ENCODE results near the gene MBD5. TPM values are rescaled to one million over a fixed set of nuclear protein-coding genes. Genes with fewer than 3 reads are reported as not detected.

Gene MBD5
- total RNA-seq, 2 donors from 2014 or later, result 20.8 to 33.5 TPM

DNA sequence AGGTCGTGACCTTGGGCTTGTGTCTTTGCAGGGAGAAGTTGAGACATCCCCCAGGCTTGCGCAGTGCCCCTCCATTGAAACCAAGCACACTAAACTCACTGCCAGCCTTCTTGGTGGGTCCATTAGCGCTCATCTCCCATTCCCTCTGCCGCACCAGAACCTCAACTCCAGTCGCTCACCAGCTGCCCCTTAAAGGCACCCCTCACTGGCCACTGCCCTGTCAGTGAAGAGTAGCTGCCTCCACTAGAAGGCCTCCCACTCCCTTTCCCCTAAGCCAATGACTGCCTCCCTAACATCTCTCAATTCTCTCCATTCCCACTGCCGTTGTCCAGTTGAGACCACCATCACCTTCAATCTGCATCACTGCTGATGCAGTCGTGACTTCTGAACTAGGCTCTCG lies 508.9 kb downstream of the MBD5 start:
- Histone ChIP-seq H3K27ac (no peak overlapping the region), H3K27me3 (no peaks in the 10 kb centered on the region), H3K36me3 (replicated peaks in 1 of 2; ENCODE audit: insufficient read depth in 1 of 2, low read depth in 2 of 2) (no peaks in the 10 kb centered on the region), H3K4me1 (no peaks in the 10 kb centered on the region), H3K9me3 (no peaks in the 10 kb centered on the region), H3K4me3 (no peak overlapping the region)
- DNase-seq (no peak), ATAC-seq (no peak)
- TF ChIP-seq, protein P1, sequence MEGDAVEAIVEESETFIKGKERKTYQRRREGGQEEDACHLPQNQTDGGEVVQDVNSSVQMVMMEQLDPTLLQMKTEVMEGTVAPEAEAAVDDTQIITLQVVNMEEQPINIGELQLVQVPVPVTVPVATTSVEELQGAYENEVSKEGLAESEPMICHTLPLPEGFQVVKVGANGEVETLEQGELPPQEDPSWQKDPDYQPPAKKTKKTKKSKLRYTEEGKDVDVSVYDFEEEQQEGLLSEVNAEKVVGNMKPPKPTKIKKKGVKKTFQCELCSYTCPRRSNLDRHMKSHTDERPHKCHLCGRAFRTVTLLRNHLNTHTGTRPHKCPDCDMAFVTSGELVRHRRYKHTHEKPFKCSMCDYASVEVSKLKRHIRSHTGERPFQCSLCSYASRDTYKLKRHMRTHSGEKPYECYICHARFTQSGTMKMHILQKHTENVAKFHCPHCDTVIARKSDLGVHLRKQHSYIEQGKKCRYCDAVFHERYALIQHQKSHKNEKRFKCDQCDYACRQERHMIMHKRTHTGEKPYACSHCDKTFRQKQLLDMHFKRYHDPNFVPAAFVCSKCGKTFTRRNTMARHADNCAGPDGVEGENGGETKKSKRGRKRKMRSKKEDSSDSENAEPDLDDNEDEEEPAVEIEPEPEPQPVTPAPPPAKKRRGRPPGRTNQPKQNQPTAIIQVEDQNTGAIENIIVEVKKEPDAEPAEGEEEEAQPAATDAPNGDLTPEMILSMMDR (IDR thresholded peaks at IDR 0.05), result no peak
- TF ChIP-seq POLR2A (IDR thresholded peaks at IDR 0.05), result no peak
- WGBS, 2 donors, result 75 to 82% methylated on average over 8 of the region's 8 CpGs
- intact Hi-C loops (cut with DNase I), result no loop called here

DNA sequence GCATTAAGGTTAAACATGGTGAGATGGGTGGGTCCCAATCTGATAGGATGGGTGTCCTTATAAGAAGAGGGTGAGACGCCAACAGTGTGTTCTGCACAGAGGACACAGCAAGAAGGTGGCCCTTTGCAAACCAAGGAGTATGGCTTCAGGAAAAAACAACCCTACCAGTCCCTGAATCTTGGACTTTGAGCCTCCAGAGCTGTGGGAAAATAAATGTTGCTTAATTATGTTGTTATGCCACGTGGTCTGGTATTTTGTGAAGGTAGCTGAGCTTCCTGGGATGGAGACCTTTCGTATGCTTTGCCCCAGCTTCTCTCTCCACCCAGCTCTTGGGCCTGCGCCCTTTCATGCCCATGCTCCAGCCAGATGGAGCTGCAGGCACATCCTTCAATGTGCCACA lies 509.5 kb downstream of the MBD5 start:
- WGBS, 2 donors, result 68 to 77% methylated on average over 4 of the region's 4 CpGs

DNA sequence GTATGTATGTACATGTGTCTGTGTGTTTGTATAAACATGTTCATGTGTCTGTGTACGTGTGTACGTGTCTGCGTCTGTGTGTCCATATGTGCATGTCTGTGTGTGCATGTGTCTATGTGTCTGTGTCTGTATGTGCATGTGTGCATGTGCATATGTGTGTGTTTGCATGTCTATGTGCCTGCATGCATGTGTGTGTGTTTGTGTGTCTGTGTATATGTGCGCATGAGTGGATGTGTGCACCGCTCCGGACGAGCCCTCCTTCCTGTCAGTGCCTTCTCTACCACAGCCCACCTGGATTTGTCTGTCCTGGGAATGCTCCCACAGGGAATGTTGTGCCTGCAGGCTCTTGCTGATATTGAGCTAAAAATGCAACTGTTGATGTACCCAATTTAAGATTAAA lies 510.3 kb downstream of the MBD5 start:
- ATAC-seq, result no peak
- 90 to 93% methylated on average over 7 of the region's 7 CpGs for WGBS, 2 donors
- no peak for DNase-seq
- intact Hi-C loops (cut with DNase I), result no loop called here
- no peaks in the 10 kb centered on the region for H3K4me1 ChIP-seq
- no peaks in the 10 kb centered on the region for H3K9me3 ChIP-seq
- no peak overlapping the region for H3K4me3 ChIP-seq
- TF ChIP-seq, protein P1 (IDR thresholded peaks at IDR 0.05), result no peak
- TF ChIP-seq POLR2A (IDR thresholded peaks at IDR 0.05), result no peak
- no peaks in the 10 kb centered on the region for H3K27me3 ChIP-seq
- H3K27ac ChIP-seq, result no peak overlapping the region
- H3K36me3 ChIP-seq (replicated peaks in 1 of 2; ENCODE audit: insufficient read depth in 1 of 2, low read depth in 2 of 2), result no peaks in the 10 kb centered on the region

More for the DNA sequence above, 509.5 kb downstream of the MBD5 start:
- intact Hi-C loops (cut with DNase I), result no loop called here
- ATAC-seq (no peak), DNase-seq (no peak)
- Histone ChIP-seq H3K36me3 (replicated peaks in 1 of 2; ENCODE audit: insufficient read depth in 1 of 2, low read depth in 2 of 2) (no peaks in the 10 kb centered on the region), H3K4me1 (no peaks in the 10 kb centered on the region), H3K27me3 (no peaks in the 10 kb centered on the region), H3K4me3 (no peak overlapping the region), H3K9me3 (no peaks in the 10 kb centered on the region), H3K27ac (no peak overlapping the region)
- TF ChIP-seq POLR2A (IDR thresholded peaks at IDR 0.05), result no peak
- TF ChIP-seq, protein P1 (IDR thresholded peaks at IDR 0.05), result no peak

DNA sequence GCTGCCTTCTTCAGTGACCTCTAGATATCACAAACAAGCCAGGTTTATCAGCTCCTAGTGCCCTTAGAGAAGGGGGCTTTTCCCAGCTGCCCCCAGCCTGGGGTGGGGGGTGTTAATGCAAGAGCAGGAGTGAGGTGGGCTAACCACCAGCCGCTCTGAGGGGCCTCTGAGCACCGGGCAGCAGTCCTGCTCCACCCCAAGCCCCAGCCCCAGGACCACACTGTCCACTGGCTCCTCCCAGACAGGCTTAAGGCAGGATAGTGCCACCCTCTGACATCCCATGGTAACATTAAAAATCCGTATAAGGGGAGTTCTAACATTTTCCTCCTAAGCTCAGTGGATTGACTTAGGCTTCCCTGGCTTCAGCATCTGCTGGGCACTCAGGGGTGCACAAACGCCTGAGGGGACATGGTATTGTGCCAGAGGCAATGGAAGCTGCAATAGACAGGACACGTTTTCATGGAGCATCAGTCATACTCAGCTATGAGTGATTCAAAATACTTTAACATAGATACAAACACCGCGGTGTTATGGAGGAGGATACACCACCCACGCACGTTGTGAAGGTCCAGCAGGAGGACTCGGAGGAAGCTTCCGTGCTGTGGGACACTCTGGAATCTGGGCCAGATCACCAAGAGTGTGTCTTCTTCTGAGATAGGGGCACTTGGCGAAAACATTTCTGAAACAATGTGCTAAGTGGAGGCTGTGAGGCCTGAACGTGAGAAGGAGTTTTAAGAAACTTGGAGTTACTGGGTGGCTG lies 511.0 kb downstream of the MBD5 start:
- Histone ChIP-seq H3K36me3 (replicated peaks in 1 of 2; ENCODE audit: insufficient read depth in 1 of 2, low read depth in 2 of 2) (no peaks in the 10 kb centered on the region), H3K9me3 (no peaks in the 10 kb centered on the region), H3K4me3 (no peak overlapping the region), H3K27ac (no peak overlapping the region), H3K27me3 (no peaks in the 10 kb centered on the region), H3K4me1 (no peaks in the 10 kb centered on the region)
- TF ChIP-seq, protein P1 (IDR thresholded peaks at IDR 0.05), result no peak
- no peak for TF ChIP-seq POLR2A (IDR thresholded peaks at IDR 0.05)
- ATAC-seq (no peak), DNase-seq (no peak)
- 61 to 67% methylated on average over 13 of the region's 13 CpGs for WGBS, 2 donors
- intact Hi-C loops (cut with DNase I), result no loop called here

DNA sequence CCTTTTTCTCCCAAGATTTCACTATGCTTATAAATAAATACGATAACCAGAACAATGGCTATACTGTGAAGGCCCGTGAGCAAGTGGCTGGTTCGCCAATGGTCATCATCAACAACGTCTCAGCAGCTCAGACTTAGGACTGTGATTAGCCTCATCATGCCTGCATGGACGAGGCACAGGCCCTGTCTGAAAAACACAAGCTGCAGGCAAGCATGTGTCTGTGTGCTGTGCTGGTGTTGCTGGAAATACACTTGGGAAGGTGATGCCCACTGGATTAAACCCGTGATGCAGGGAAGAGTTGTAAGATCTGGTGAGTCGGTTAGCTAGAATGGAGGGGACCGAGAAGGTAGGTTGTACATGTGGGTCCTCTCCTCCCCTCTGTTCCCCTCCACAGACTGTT lies 512.1 kb downstream of the MBD5 start:
- Histone ChIP-seq H3K27ac (no peak overlapping the region), H3K36me3 (replicated peaks in 1 of 2; ENCODE audit: insufficient read depth in 1 of 2, low read depth in 2 of 2) (no peaks in the 10 kb centered on the region), H3K9me3 (no peaks in the 10 kb centered on the region), H3K4me1 (no peaks in the 10 kb centered on the region), H3K4me3 (no peak overlapping the region), H3K27me3 (no peaks in the 10 kb centered on the region)
- TF ChIP-seq, protein P1 (IDR thresholded peaks at IDR 0.05), result no peak
- TF ChIP-seq POLR2A (IDR thresholded peaks at IDR 0.05), result no peak
- 72 to 79% methylated on average over 8 of the region's 8 CpGs for WGBS, 2 donors
- intact Hi-C loops (cut with DNase I), result no loop called here
- DNase-seq (no peak), ATAC-seq (no peak)
